RPMI7951 (cell line): Measurements from ENCODE around the gene ACAD9. TPM values are rescaled to one million over a fixed set of nuclear protein-coding genes. Genes with fewer than 3 reads are reported as not detected.
A peak's percentile ranks its signal among the peaks of the same experiment; 100 is the strongest.
"Not testable (repeated sequence)": the region's sequence is repeated elsewhere in the genome, so short reads cannot be mapped to it uniquely, and the experiment has no call there.

ENCODE experiments used
- DNase-seq: peaks from one replicate; pipeline ENCODE4 v3.0.0-alpha.2; 2012; ENCODE audit warnings: low read depth
- total RNA-seq: library from RNA; depleted of rRNA; stranded (reverse); fragments of >200 nt; shearing (Covaris generic); gene quantifications from 2 replicates; pipeline ENCODE4 v1.2.3, GENCODE V29; 2014

The ACAD9 gene
- total RNA-seq, 1 experiment from 2014 or later: 37.6 TPM

DNA sequence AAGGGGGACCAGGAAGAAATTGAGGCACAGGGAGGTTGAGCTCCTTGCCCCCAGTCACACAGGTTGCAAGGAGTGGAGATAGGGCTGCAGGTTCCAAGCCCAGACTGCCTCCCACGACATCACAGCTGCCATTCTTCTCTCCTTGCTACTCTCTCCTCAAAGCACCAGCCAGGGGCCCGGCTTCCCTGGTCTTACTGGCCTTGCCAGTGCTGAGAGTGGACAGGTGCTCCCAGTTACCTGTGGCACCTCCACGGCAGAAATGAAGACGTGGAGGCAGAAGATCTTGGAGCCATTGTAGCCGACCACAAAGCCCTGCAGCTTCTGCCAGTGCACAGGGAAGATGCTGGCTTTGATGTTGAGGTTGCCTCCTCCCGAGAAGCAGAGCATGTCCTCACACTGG lies 17.9 kb upstream of the ACAD9 start:
- no peak for DNase-seq

DNA sequence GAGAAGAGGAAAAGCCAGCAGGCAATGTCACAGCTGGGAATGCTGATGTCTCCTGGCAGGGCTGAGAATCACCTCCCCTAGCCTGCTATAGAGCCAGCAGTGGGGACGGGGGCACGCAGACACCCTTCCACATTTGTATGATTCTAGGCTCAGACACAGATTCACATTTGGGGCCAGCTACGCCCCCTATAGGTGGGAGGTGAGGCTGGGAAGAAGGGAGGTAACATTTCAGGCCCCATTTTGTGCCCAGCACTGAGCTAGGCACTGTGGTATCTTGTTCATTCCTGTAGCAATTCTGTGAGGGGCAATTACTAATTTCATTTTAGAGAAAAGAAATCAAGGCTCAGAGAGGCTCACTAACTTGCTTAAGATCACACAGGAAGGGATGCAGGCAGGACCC lies 15.9 kb upstream of the ACAD9 start:
- no peak for DNase-seq

- DNase-seq: no peak
Observed at GRCh38 chr3:128864351-128864811, 15.0 kb upstream of the ACAD9 start.

DNA sequence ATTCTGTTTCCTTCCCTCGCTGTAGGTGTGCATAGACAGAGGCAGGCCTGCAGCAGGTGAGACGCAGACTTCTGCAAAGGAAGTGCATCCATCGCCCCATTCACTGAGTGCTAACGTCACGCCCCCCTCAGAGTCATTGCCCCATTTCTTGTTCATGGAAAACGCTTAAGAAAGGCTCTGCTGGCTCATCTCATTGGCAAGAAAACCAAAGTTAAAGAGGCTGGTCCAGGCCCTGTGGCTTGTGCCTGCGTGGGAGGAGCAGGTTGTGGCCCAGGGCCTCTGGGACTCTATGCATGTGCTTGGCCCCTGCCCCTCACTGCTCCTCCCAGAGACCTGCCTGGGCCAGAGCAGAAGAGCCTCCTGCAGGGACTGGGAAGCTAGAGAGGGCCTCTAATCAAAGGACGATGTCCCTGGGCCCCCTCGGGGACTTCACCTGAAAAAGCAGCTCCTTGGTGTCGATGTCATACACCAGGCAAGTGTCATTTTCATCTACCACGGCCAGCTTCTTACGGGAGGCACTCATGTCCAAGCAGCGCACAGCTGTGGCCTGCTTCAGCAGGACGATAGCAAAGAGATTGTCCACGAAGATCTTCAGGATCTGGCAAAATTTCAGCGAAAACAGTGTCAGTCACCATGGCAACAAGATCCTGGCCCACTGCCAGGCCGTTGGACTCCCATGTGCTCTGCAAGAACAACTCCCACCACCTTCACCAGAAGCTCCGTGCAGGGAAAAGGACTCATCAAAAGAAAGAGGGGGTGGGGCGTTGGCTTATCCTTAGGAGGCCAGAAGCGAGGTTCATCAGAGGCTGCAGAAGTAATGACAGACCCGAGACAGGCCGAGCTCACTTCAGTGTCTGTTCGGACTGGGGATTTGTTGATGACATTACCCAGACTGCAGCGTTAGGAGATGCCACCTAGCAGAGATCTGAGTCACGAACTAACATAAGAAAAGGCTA lies 14.3 kb upstream of the ACAD9 start:
- DNase-seq: not testable (repeated sequence)

GRCh38 chr3:128867200-128868125 lies 12.0 kb upstream of the ACAD9 start:
- peak; percentile 70 for DNase-seq

GRCh38 chr3:128870347-128870746 lies 9.1 kb upstream of the ACAD9 start:
- DNase-seq: no peak

DNA sequence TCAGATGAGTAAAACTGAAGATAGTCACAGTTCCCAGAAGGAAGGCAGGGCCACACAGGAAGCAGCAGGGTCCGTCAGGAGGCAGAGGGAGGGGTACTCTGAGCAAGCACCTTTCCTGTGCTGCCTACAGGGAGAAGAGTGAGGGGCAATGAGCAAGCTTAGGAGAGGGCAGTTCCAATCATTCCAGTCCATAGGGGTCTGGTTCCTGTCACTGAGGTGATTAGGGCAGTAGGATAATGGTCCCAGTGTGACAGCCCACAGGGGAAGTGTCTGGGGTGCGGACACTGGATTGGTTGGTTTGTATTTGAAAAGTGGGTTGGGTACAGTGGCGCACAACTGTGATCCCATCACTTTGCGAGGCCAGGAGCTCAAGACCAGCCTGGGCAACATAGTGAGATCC lies 7.1 kb upstream of the ACAD9 start:
- DNase-seq: no peak

DNA sequence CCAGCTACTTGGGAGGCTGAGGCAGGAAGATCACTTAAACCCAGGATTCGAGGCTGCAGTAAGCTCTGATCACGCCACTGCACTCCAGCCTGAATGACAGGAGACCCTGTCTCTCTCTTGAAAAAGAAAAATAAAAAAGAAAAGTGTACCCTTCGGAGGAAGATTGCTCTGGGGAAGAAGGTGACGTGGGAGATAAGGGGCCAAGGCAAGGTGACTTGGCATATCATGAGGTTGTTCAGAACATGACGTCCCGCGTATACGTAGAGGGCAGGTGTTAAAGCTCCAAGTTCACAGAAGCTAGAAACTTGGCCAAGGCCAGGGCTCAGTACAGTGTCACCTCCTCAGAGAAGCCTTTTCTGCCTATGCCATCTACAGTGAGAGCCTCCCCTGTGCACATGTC lies 6.7 kb upstream of the ACAD9 start:
- DNase-seq: no peak

GRCh38 chr3:128873244-128874022 lies 6.0 kb upstream of the ACAD9 start:
- no peak for DNase-seq

DNA sequence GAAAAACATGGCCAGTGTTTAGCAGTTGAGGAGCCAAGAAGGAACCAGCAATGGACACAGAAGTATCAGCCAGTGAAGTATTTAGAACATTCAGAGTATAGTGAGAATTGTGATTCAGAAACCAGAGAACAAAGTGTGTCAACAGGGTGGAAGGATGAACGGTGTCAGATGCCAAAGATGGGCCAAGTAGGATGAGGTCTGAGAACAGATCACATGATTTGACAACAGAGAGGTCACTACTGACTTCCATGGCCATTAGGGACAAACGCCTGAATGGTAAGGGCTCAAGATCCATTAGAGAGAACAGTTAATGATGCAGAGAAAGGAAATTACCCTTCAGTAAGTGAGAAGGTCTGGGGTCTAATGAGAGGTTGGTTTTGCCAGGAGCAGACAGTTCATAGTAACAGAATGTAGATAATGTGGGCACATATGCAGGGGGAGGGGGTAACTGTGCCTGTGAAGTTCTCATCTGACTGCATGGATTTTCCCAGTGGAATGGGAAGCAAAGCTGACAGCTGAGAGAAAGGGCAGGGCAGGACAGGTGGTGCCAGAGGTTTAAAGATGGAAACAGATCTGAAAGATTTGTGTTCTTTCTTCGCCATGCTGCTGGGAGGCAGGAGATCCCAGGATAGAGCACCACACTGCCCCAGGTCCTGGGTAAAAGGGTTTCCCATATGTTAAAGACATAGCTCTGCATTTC lies 4.8 kb upstream of the ACAD9 start:
- no peak for DNase-seq

DNA sequence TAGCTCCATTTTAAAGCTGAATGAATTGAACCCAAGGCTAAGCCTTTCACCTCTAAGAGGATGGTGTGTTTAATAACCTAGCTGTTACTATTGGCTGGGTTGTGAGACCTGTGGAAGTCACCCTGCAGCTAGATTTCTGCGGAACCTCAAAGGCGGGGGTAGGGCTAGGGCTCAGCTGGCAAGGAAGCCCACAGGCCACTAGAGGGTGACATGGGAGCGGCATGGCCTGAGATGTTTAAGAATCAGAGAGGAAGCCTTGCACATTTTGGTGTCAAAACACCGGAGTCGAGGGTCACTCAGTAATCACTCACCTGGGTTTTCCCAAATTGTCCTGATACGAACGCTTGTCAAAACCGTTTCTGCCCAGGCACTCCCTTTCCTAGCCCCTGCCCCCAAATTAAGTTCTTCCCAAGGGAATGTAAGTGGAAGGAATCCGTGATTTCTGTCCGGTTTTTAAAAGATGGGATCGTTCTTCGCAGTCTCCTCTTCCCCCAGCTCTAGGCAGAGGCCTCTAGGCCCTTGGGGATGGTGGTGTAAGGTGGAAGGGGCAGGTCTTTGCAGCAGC lies 3.8 kb upstream of the ACAD9 start:
- DNase-seq: peak; percentile 46

DNA sequence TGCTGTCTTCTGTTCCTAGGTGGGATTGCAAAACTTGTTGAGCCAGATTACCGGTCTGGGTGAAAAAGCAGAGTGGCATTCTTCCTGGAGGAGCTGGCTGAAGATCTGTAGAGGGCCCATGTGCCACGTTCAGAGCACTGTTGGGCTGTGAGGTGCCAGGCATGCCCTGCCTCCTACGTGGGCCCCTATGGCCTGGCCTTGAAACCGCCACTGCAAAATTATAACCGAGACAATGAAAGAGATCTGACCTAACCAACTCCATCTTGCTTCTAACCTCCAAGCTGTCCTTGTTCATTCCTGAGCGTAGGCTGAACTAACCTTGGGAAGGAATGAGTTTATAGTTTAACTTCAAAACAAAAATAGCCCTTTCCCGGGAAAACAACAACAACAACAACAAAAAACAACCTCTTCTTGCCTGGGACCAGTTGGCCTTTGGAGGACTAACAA lies 1.4 kb upstream of the ACAD9 start:
- DNase-seq: no peak

- peak; percentile 78 for DNase-seq
Observed at GRCh38 chr3:128878556-128879124, 780 bp upstream of the ACAD9 start.

DNA sequence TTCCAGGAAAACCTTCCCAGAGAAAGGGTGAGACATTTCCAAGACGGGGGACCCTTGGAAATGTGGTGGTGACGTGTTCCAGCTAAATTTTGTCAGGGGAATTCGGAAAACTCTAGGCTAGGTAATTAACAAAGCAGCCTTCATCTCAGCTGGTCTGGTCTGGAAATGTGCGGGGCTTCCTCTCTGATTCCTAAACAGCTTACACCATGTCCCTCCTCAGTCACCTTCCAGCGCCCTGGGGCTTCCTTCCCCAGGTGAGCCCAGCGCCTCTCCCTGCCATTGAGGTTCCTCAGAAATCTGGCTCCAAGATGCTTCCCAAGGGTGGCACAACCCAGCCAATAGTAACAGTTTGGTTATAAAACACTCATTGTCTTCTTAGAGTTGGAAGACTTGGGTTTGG lies 571 bp downstream of the ACAD9 start:
- no peak for DNase-seq

DNA sequence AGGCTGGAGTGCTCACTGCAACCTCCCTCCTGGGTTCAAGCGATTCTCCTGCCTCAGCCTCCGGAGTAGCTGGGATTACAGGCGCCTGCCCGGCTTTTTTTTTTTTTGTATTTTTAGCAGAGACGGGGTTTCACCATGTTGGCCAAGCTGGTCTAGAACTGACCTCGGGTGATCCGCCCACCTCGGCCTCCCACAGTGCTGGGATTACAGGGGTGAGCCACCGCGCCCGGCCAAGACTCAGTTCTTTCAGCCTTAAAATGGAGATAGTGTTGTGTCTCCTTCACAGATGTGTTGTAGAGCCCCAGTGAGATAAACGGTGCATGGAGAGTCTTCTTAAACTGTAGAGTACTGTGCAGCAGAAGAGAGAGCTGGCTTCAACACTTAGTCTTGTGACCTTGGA lies 1.0 kb downstream of the ACAD9 start:
- not testable (repeated sequence) for DNase-seq

DNA sequence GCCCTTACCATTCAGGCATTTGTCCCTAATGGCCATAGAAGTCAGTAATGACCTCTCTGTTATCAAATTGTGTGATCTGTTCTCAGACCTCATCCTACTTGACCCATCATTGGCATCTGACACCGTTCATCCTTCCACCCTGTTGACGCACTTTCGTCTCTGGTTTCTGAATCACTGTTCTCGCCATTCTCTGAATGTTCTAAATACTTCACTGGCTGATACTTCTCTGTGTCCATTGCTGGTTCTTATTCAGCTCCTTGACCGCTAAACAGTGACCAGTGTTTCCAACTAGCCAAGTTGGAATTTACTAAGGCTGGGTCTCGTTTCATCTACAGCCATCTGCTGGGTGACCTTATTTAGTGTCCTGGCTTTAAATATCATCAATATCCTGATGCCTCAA lies 2.2 kb downstream of the ACAD9 start:
- no peak for DNase-seq

- DNase-seq: no peak
Observed at GRCh38 chr3:128882719-128883118, 3.3 kb downstream of the ACAD9 start.

- DNase-seq: no peak
Observed at GRCh38 chr3:128884992-128885391, 5.6 kb downstream of the ACAD9 start.

- DNase-seq: no peak
Observed at GRCh38 chr3:128889139-128889894, 9.9 kb downstream of the ACAD9 start.
